ENCODE results near the gene CBX7.

The CBX7 gene

DNA sequence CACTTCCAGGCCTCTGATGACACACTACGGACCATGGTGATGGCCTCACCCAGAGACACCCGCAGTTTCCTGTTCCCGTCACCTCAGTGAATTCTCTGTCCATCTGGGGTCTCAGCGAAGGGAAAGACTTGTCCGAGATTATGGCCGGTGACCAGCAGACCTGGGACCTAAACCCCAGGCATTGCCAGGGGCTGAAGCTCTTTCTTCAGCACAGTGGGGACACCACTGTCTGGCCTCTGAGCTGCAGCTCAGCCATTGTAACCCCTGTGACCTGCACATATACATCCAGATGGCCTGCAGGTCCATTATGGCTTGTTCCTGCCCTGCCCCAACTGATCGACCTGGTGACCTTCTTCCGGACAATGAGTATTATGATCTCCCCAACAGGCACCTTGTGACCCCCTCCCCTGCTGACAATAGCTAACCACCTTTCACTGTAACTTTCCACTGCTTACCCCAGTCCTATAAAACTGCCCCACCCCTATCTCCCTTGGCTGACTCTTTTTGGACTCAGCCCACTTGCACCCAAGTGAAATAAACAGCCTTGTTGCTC lies 22.3 kb downstream of the CBX7 start:
- no peak overlapping the region for H3K4me2 ChIP-seq (ENCODE audit: low read length)
- H3K36me3 ChIP-seq (ENCODE audit: control insufficient read depth, insufficient read depth, low read length): no peaks in the 10 kb centered on the region
- no peak overlapping the region for H3K27ac ChIP-seq
- no peaks in the 10 kb centered on the region for H3K27me3 ChIP-seq (ENCODE audit: control insufficient read depth, insufficient read depth, low read length)
- H3K4me3 ChIP-seq (ENCODE audit: low read depth, low read length): no peak overlapping the region
- no peaks in the 10 kb centered on the region for H3K4me1 ChIP-seq
- H3K79me2 ChIP-seq: no peaks in the 10 kb centered on the region
- TF ChIP-seq, protein P1, sequence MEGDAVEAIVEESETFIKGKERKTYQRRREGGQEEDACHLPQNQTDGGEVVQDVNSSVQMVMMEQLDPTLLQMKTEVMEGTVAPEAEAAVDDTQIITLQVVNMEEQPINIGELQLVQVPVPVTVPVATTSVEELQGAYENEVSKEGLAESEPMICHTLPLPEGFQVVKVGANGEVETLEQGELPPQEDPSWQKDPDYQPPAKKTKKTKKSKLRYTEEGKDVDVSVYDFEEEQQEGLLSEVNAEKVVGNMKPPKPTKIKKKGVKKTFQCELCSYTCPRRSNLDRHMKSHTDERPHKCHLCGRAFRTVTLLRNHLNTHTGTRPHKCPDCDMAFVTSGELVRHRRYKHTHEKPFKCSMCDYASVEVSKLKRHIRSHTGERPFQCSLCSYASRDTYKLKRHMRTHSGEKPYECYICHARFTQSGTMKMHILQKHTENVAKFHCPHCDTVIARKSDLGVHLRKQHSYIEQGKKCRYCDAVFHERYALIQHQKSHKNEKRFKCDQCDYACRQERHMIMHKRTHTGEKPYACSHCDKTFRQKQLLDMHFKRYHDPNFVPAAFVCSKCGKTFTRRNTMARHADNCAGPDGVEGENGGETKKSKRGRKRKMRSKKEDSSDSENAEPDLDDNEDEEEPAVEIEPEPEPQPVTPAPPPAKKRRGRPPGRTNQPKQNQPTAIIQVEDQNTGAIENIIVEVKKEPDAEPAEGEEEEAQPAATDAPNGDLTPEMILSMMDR (IDR thresholded peaks at IDR 0.05): no peak
- H3K9me3 ChIP-seq (ENCODE audit: control insufficient read depth, low read length): no peaks in the 10 kb centered on the region
- H2AFZ ChIP-seq: no peak overlapping the region
- H3K9ac ChIP-seq: no peak overlapping the region

GRCh38 chr22:39129746-39130145 lies 22.7 kb downstream of the CBX7 start:
- Histone ChIP-seq H3K9ac (no peak overlapping the region), H2AFZ (no peak overlapping the region), H3K79me2 (no peaks in the 10 kb centered on the region), H3K4me3 (ENCODE audit: low read depth, low read length) (no peak overlapping the region), H3K4me1 (no peaks in the 10 kb centered on the region), H3K4me2 (ENCODE audit: low read length) (no peak overlapping the region), H3K27me3 (ENCODE audit: control insufficient read depth, insufficient read depth, low read length) (no peaks in the 10 kb centered on the region), H3K9me3 (ENCODE audit: control insufficient read depth, low read length) (no peaks in the 10 kb centered on the region), H3K27ac (no peak overlapping the region), H3K36me3 (ENCODE audit: control insufficient read depth, insufficient read depth, low read length) (no peaks in the 10 kb centered on the region)
- TF ChIP-seq, protein P1 (IDR thresholded peaks at IDR 0.05): no peak

DNA sequence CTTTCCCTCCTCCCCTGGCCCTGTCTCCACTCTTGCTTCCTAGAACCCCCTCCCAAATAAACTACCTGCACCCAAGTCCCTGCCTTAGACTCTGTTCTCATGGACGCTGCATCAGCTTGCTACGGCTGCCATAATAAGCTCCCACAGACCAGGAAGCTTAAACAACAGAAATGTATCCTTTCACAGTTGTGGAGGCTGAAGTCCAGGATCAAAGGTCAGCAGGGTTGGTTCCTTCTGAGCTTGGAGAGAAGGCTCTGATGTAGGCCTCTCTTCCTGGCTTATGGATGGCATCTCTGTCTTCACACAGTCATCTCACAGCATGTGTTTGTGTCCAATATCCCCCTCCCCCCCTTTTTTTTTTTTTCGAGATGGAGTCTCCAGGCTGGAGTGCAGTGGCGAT lies 23.4 kb downstream of the CBX7 start:
- Histone ChIP-seq H3K9ac (no peak overlapping the region), H3K4me3 (ENCODE audit: low read depth, low read length) (no peak overlapping the region), H3K9me3 (ENCODE audit: control insufficient read depth, low read length) (no peaks in the 10 kb centered on the region), H2AFZ (no peak overlapping the region), H3K79me2 (no peaks in the 10 kb centered on the region), H3K4me2 (ENCODE audit: low read length) (no peak overlapping the region), H3K36me3 (ENCODE audit: control insufficient read depth, insufficient read depth, low read length) (no peaks in the 10 kb centered on the region), H3K27ac (no peak overlapping the region), H3K4me1 (no peaks in the 10 kb centered on the region), H3K27me3 (ENCODE audit: control insufficient read depth, insufficient read depth, low read length) (no peaks in the 10 kb centered on the region)
- TF ChIP-seq, protein P1 (IDR thresholded peaks at IDR 0.05): no peak

DNA sequence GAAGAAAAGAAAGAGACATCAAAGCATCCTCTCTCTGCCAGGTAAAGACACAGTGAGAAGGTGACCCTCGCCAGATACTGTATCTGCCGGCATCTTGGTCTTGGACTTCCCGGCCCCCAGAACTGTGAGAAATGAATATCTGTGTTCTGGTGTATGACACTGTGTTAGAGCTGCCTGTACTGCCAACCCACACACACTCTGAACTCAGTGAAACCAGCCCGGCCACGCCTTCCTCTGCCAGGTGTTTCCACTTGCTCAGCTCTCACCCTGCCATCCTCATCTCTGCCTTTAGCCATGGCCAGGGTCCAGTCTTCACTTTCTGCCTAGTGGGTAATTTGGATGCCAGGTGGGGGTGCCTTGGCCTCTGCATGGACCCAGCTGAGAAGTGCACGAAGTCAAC lies 24.0 kb downstream of the CBX7 start:
- no peak overlapping the region for H3K9ac ChIP-seq
- TF ChIP-seq, protein P1 (IDR thresholded peaks at IDR 0.05): no peak
- H3K4me3 ChIP-seq (ENCODE audit: low read depth, low read length): no peak overlapping the region
- no peaks in the 10 kb centered on the region for H3K4me1 ChIP-seq
- no peaks in the 10 kb centered on the region for H3K27me3 ChIP-seq (ENCODE audit: control insufficient read depth, insufficient read depth, low read length)
- H3K4me2 ChIP-seq (ENCODE audit: low read length): no peak overlapping the region
- H3K9me3 ChIP-seq (ENCODE audit: control insufficient read depth, low read length): no peaks in the 10 kb centered on the region
- H3K27ac ChIP-seq: no peak overlapping the region
- no peak overlapping the region for H2AFZ ChIP-seq
- H3K79me2 ChIP-seq: no peaks in the 10 kb centered on the region
- H3K36me3 ChIP-seq (ENCODE audit: control insufficient read depth, insufficient read depth, low read length): no peaks in the 10 kb centered on the region

DNA sequence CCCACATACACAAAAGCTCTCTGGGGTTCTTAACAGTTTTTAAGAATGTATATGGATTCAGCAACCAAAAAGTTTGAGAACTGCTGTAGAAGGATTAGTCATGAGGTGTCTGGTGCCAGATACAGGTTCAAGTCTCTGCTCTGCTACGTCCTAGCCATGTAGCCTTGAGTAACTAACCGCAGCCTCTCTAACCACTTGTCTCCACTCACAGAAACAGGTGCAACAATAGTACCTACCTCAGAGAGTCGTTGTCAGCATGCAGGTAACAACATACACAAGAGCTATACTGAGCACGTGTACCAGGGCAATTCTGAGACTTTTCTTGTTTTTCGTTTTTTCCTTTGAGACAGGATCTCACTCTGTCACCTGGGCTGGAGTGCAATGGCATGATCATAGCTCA lies 26.9 kb downstream of the CBX7 start:
- no peaks in the 10 kb centered on the region for H3K9me3 ChIP-seq (ENCODE audit: control insufficient read depth, low read length)
- no peak overlapping the region for H3K9ac ChIP-seq
- no peaks in the 10 kb centered on the region for H3K27me3 ChIP-seq (ENCODE audit: control insufficient read depth, insufficient read depth, low read length)

More for the DNA sequence above, 26.9 kb downstream of the CBX7 start:
- Histone ChIP-seq H3K36me3 (ENCODE audit: control insufficient read depth, insufficient read depth, low read length) (no peaks in the 10 kb centered on the region), H3K79me2 (no peaks in the 10 kb centered on the region), H3K4me1 (no peaks in the 10 kb centered on the region), H3K27ac (no peak overlapping the region), H2AFZ (no peak overlapping the region), H3K4me3 (ENCODE audit: low read depth, low read length) (no peak overlapping the region), H3K4me2 (ENCODE audit: low read length) (no peak overlapping the region)
- TF ChIP-seq, protein P1 (IDR thresholded peaks at IDR 0.05): no peak
